ENCODE data around the gene ARFRP1.
"Not testable (repeated sequence)": the region's sequence is repeated elsewhere in the genome, so short reads cannot be mapped to it uniquely, and the experiment has no call there.

Gene ARFRP1

GRCh38 chr20:63732118-63733095, 24.6 kb upstream of the ARFRP1 start:
- no peak for DNase-seq

- no peak for DNase-seq
These were observed 23.6 kb upstream of the ARFRP1 start for GRCh38 chr20:63731410-63731809.

- not testable (repeated sequence) for DNase-seq
These were observed 22.5 kb upstream of the ARFRP1 start for GRCh38 chr20:63730189-63730733.

DNA sequence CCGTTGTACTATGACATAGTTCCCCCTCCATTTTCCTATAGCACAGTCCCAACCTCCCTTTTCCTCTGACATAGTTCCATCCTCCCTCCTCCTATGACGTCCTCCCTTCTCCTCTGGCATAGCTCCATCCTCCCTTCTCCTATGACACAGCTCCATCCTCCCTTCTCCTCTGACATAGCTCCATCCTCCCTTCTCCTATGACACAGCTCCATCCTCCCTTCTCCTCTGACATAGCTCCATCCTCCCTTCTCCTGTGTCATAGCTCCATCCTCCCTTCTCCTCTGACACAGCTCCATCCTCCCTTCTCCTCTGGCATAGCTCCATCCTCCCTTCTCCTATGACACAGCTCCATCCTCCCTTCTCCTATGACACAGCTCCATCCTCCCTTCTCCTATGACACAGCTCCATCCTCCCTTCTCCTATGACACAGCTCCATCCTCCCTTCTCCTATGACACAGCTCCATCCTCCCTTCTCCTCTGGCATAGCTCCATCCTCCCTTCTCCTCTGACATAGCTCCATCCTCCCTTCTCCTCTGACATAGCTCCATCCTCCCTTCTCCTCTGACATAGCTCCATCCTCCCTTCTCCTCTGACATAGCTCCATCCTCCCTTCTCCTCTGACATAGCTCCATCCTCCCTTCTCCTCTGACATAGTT, 15.3 kb upstream of the ARFRP1 start:
- DNase-seq: not testable (repeated sequence)

DNA sequence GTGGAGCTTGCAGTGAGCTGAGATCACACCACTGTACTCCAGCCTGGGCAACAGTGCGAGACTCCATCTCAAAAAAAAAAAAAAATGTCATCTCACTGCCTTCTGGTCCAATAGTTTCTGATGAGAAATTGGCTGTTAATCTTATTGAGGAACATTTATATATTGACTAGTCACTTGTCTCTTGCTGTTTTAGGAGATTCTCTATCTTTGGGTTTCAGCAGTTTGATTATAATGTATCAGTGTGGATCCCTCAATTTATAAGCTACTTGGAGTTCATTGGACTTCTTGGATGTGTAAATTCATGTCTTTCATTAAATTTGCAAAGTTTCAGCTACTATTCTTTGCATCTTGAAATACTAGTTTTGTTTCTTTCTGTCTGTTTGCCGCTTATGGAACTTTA, 11.2 kb upstream of the ARFRP1 start:
- no peak for DNase-seq

- DNase-seq: no peak
These were observed 7.1 kb upstream of the ARFRP1 start for GRCh38 chr20:63714858-63715257.

- DNase-seq: no peak
These were observed 4.4 kb upstream of the ARFRP1 start for GRCh38 chr20:63712191-63712590.

- no peak for DNase-seq
These were observed 3.4 kb upstream of the ARFRP1 start for GRCh38 chr20:63711085-63711645.

DNA sequence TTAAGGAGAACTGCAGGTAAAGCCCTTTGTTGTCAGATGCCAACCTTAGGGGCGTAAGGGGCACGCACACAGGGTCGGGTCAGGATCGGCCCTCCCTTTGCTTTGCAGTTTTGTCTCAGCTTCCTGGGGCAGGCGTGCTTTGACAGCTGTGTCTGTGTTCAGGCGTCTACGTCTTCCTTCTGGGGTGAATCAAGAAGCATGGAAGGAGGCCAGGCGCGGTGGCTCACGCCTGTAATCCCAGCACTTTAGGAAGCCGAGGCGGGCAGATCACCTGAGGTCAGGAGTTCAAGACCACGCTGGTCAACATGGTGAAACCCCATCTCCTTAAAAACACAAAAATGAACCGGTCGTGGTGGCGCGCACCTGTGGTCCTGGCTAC, 1.4 kb upstream of the ARFRP1 start:
- no peak for DNase-seq

DNA sequence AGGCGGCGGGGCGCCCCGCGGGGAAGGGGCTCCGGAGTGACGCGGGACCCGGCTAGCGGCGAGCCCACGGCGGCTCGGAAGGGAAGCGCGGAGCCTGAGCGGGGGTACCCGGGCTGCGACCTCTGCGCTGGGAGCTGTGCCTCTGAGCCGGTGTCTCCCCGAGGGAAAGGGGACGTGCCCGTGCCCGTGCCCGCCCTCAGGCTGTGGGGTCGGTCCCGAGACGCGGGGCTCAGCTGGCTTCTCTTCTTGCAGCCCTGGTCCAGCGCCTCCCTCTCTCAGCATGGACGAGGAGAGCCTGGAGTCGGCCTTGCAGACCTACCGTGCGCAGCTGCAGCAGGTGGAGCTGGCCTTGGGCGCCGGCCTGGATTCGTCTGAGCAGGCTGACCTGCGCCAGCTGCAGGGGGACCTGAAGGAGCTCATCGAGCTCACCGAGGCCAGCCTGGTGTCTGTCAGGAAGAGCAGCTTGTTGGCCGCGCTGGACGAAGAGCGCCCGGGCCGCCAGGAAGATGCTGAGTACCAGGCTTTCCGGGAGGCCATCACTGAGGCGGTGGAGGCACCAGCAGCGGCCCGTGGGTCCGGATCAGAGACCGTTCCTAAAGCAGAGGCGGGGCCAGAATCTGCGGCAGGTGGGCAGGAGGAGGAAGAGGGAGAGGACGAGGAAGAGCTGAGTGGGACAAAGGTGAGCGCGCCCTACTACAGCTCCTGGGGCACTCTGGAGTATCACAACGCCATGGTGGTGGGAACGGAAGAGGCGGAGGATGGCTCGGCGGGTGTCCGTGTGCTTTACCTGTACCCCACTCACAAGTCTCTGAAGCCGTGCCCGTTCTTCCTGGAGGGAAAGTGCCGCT, 749 bp upstream of the ARFRP1 start:
- DNase-seq: no peak

DNA sequence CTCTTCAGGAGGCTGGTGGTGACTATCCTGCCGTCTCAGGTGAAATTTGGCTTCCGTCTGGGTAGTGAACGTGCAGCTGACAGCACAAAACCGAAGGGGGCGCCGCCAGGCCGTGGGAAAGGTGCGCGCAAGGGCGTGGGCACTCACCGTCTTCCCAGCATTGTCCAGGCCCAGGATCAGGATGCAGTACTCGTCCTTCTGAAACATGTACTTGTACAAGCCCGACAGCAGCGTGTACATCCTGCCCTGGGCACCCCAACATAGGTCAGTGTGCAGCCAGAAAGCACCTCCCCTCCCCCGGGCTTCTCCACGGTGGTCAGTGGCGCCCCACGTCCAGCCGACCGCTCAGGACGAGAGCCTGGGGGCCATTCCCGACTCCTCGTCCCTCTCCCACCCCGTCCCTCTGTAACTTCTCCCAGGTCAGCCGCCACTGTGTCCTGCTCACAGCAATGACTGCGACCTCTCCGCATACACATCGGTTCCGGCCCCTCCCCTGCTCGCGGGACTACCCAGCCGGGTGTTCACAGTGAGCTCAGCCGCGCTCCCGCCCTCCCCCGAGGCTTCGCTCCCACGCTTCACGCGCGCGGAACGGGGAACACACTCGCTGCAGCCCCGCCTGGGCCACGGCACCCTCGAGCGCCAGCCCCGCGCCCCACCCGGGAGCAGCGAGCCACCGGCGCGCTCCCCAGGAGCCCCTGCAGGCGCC, 771 bp downstream of the ARFRP1 start:
- no peak for DNase-seq

GRCh38 chr20:63706027-63706695, 1.6 kb downstream of the ARFRP1 start:
- DNase-seq: no peak

- DNase-seq: no peak
These were observed 2.3 kb downstream of the ARFRP1 start for GRCh38 chr20:63705232-63706026.

- no peak for DNase-seq
These were observed 3.0 kb downstream of the ARFRP1 start for GRCh38 chr20:63704749-63705117.

DNA sequence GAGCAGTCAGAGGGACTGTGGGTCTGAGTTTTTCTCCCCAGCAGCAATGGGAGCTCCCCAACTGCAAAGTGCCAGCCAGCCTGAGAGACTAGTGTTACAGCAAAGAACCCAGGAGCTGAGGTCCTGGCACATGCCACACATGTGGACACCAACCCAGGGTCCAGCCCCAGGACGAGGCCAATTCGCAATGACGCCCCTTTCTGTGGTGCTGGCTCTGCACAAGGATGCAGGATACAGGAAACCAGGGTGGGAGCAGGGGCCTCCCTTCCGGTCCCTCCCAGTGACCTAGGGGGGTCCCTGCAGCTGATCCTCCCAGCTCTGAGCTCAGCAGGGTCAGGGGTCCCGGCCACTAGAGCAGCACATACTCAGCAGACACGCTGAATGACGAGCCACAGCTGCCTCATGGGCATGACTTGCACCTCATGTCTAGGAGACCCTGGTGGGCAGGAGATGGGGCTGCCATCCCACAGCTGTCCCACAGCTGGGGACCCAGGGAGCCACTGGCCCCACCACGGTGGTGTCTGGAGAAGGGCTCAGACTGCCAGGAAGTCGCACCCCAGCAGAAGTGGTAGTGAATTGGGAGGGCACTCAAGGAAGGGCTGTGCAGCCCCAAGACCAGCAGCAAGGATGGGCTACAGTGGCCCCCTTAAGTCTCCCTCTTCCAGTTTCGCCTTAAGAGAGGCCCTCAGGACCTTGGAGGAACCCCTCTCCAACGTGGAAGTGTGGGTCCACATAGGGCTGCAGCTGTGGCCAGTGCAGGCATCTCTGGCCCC, 3.6 kb downstream of the ARFRP1 start:
- no peak for DNase-seq

- no peak for DNase-seq
These were observed 4.3 kb downstream of the ARFRP1 start for GRCh38 chr20:63703471-63703975.

DNA sequence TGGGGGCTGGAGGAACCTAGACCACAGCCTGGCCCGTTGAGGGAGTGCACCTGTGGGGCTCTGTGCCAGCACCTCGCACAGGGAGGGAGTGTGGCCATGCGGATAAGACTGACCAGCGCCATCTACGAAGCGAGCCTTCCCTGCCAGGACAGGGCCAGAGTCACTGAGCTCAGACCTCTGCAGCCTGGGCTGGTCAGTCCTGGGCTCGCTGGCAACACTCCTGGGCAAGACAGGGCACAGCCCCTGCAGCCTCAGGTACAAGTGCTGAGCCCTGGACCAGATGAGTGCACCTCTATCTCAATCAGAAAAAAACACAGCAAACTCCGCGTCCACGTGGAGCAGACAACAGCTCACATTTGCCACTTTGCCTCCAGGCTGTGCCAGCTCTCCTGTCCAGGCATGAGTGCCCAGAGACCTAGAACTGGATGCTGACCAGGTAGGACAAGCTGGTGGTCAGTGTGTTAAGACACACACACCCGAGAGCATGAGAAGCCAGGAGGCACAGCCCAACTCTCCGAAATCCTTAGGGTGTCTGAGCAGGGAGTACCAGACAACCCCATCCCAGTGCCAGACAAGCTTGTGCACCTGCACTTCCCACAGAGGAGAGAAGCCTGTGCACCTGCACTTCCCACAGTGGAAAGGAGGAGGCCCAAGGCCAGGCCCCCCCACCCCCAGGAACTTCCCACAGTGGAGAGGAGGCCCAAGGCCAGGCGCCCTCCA, 4.9 kb downstream of the ARFRP1 start:
- DNase-seq: no peak

- no peak for DNase-seq
These were observed 5.6 kb downstream of the ARFRP1 start for GRCh38 chr20:63702036-63702665.

Data from AML-193 (cell line).